Measurements from ENCODE around the gene KRTAP1-3.
"Not testable (repeated sequence)": the region's sequence is repeated elsewhere in the genome, so short reads cannot be mapped to it uniquely, and the experiment has no call there.

KRTAP1-3 gene

GRCh38 chr17:41069031-41069430 lies 34.4 kb upstream of the KRTAP1-3 start:
- TF ChIP-seq CTCF (IDR thresholded peaks at IDR 0.05; ENCODE audit: low read depth, low read length), result no peak
- H3K36me3 ChIP-seq, result no peaks in the 10 kb centered on the region
- H3K27me3 ChIP-seq (ENCODE audit: insufficient read depth, low read depth, severe bottlenecking), result no peaks in the 10 kb centered on the region
- H3K4me3 ChIP-seq (ENCODE audit: low read depth, low read length), result no peak overlapping the region
- DNase-seq, result no peak
- H3K9me3 ChIP-seq (ENCODE audit: severe bottlenecking), result no peaks in the 10 kb centered on the region
- H3K27ac ChIP-seq, result no peak overlapping the region

DNA sequence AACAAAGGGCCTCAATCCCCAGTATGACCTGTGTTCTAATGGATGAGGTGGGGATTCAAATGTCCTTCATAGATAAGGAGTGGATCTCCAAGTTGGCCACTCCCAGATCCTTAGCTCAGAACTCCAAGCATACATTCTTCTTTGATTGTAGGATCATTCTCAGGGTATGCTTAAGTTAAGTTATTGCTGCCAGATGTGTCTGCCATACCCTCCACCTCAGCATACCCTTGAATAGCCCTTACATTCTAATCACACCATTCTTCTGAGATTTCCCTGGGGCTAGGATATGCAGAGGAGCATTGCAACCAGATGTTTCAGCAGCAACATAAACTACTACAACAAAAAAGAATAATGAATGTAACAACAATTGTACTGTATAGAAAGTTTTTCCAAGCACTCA lies 32.6 kb upstream of the KRTAP1-3 start:
- H3K27me3 ChIP-seq (ENCODE audit: insufficient read depth, low read depth, severe bottlenecking), result no peaks in the 10 kb centered on the region
- TF ChIP-seq CTCF (IDR thresholded peaks at IDR 0.05; ENCODE audit: low read depth, low read length), result no peak
- H3K9me3 ChIP-seq (ENCODE audit: severe bottlenecking), result no peaks in the 10 kb centered on the region
- H3K4me3 ChIP-seq (ENCODE audit: low read depth, low read length), result no peak overlapping the region
- H3K27ac ChIP-seq, result no peak overlapping the region
- DNase-seq, result no peak
- H3K36me3 ChIP-seq, result no peaks in the 10 kb centered on the region

- Histone ChIP-seq H3K4me3 (ENCODE audit: low read depth, low read length) (no peak within 1 kb of the TSS), H3K9me3 (ENCODE audit: severe bottlenecking) (no peaks in the 10 kb centered on the region), H3K27ac (no peak within 1 kb of the TSS), H3K36me3 (no peaks in the 10 kb centered on the region), H3K27me3 (ENCODE audit: insufficient read depth, low read depth, severe bottlenecking) (no peaks in the 10 kb centered on the region)
- TF ChIP-seq CTCF (IDR thresholded peaks at IDR 0.05; ENCODE audit: low read depth, low read length), result no peak
- no peak for DNase-seq
These were observed 31.4 kb upstream of the KRTAP1-3 start, which contains the start of gene KRTAP2-4 for GRCh38 chr17:41065829-41066624. Gene KRTAP2-4, minus strand, starts transcription at chr17:41065879. Its CDS starts 34 bp downstream, at chr17:41065845.

- H3K9me3 ChIP-seq (ENCODE audit: severe bottlenecking); H3K27ac ChIP-seq; DNase-seq; H3K27me3 ChIP-seq (ENCODE audit: insufficient read depth, low read depth, severe bottlenecking); H3K4me3 ChIP-seq (ENCODE audit: low read depth, low read length); H3K36me3 ChIP-seq: not testable (repeated sequence)
These were observed 30.5 kb upstream of the KRTAP1-3 start for GRCh38 chr17:41065016-41065689.

- H3K36me3 ChIP-seq, result no peaks in the 10 kb centered on the region
- no peak overlapping the region for H3K27ac ChIP-seq
- no peaks in the 10 kb centered on the region for H3K9me3 ChIP-seq (ENCODE audit: severe bottlenecking)
- DNase-seq, result no peak
- TF ChIP-seq CTCF (IDR thresholded peaks at IDR 0.05; ENCODE audit: low read depth, low read length), result no peak
- no peaks in the 10 kb centered on the region for H3K27me3 ChIP-seq (ENCODE audit: insufficient read depth, low read depth, severe bottlenecking)
- no peak overlapping the region for H3K4me3 ChIP-seq (ENCODE audit: low read depth, low read length)
These were observed 29.6 kb upstream of the KRTAP1-3 start for GRCh38 chr17:41064301-41064700.

DNA sequence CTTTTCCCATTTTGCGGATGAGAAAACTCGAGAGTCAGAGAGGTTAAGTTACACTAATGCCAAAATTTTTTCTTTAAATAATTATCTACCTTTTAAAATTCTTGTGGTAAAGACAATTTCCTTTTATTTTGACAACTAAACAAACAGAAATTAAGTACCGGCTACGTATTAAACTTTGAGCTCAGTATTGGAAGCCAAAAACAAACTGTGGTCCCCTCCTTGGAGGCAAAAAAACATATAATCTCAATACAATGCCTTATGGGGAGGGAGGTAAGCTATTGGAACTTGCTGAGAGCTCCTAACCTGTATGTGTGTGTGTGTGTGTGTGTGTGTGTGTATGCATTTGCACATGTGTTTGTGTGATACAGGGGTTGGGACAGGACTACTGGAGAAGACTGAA lies 28.8 kb upstream of the KRTAP1-3 start:
- DNase-seq, result no peak
- Histone ChIP-seq H3K9me3 (ENCODE audit: severe bottlenecking) (no peaks in the 10 kb centered on the region), H3K4me3 (ENCODE audit: low read depth, low read length) (no peak overlapping the region), H3K27me3 (ENCODE audit: insufficient read depth, low read depth, severe bottlenecking) (no peaks in the 10 kb centered on the region), H3K27ac (no peak overlapping the region), H3K36me3 (no peaks in the 10 kb centered on the region)
- TF ChIP-seq CTCF (IDR thresholded peaks at IDR 0.05; ENCODE audit: low read depth, low read length), result no peak
